Measurements from ENCODE around the gene BAZ1B. TPM values are rescaled to one million over a fixed set of nuclear protein-coding genes. Genes with fewer than 3 reads are reported as not detected.
"Not testable (repeated sequence)": the region's sequence is repeated elsewhere in the genome, so short reads cannot be mapped to it uniquely, and the experiment has no call there.

The BAZ1B gene
- total RNA-seq, 4 donors from 2014 or later = 56.0 to 77.8 (median 69.6) TPM

DNA sequence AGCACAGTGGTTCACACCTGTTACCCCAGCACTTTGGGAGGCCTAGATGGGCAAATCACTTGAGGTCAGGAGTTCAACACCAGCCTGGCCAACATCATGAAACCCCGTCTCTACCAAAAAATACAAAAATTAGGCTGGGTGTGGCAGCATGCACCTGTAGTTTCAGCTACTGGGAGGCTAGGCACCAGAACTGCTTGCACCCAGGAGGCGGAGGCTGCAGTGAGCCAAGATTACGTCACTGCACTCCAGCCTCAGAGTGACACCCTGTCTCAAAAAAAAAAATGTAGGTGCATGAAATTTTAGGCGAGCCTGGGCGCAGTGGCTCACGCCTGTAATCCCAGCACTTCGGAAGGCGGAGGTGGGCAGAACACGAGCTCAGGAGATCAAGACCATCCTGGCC, 25.7 kb upstream of the BAZ1B start:
- no peak for TF ChIP-seq POLR2AphosphoS5 (IDR thresholded peaks at IDR 0.05)
- no peak for TF ChIP-seq EP300 (IDR thresholded peaks at IDR 0.05)
- TF ChIP-seq, protein P1, sequence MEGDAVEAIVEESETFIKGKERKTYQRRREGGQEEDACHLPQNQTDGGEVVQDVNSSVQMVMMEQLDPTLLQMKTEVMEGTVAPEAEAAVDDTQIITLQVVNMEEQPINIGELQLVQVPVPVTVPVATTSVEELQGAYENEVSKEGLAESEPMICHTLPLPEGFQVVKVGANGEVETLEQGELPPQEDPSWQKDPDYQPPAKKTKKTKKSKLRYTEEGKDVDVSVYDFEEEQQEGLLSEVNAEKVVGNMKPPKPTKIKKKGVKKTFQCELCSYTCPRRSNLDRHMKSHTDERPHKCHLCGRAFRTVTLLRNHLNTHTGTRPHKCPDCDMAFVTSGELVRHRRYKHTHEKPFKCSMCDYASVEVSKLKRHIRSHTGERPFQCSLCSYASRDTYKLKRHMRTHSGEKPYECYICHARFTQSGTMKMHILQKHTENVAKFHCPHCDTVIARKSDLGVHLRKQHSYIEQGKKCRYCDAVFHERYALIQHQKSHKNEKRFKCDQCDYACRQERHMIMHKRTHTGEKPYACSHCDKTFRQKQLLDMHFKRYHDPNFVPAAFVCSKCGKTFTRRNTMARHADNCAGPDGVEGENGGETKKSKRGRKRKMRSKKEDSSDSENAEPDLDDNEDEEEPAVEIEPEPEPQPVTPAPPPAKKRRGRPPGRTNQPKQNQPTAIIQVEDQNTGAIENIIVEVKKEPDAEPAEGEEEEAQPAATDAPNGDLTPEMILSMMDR (IDR thresholded peaks at IDR 0.05) = no peak
- TF ChIP-seq POLR2A (IDR thresholded peaks at IDR 0.05) = no peak
- H3K27me3 ChIP-seq = no peaks in the 10 kb centered on the region
- H3K36me3 ChIP-seq = peaks cover 0 to 91% of the 10 kb centered on the region in 2 donors
- no peak overlapping the region for H3K4me3 ChIP-seq
- H3K4me1 ChIP-seq = peaks cover 0 to 44% (median 0%) of the 10 kb centered on the region in 3 donors
- ATAC-seq = no peak
- no peak overlapping the region for H3K27ac ChIP-seq
- H3K9me3 ChIP-seq = no peaks in the 10 kb centered on the region
- WGBS, 2 donors (ENCODE audit: low coverage in 1 of 2) = 82 to 100% methylated on average over 2 to 9 of the region's 9 CpGs

GRCh38 chr7:73544678-73545077, 22.6 kb upstream of the BAZ1B start:
- H3K36me3 ChIP-seq = peaks cover 0 to 92% of the 10 kb centered on the region in 2 donors
- no peaks in the 10 kb centered on the region for H3K9me3 ChIP-seq
- ATAC-seq = no peak
- TF ChIP-seq POLR2A (IDR thresholded peaks at IDR 0.05) (no peak), EP300 (IDR thresholded peaks at IDR 0.05) (no peak), POLR2AphosphoS5 (IDR thresholded peaks at IDR 0.05) (no peak)
- TF ChIP-seq, protein P1 (IDR thresholded peaks at IDR 0.05) = no peak
- 93 to 100% methylated on average over 1 to 2 of the region's 2 CpGs for WGBS, 2 donors (ENCODE audit: low coverage in 1 of 2)
- H3K4me3 ChIP-seq = no peak overlapping the region
- H3K27me3 ChIP-seq = no peaks in the 10 kb centered on the region
- H3K27ac ChIP-seq = no peak overlapping the region
- peaks cover 0 to 38% (median 0%) of the 10 kb centered on the region in 3 donors for H3K4me1 ChIP-seq

GRCh38 chr7:73541722-73542121, 19.6 kb upstream of the BAZ1B start:
- Histone ChIP-seq H3K36me3 (peaks cover 0 to 94% of the 10 kb centered on the region in 2 donors), H3K27ac (no peak overlapping the region), H3K4me1 (peaks cover 0 to 19% (median 0%) of the 10 kb centered on the region in 3 donors), H3K9me3 (no peaks in the 10 kb centered on the region), H3K4me3 (no peak overlapping the region), H3K27me3 (no peaks in the 10 kb centered on the region)
- 90 to 93% methylated on average over 5 to 9 of the region's 10 CpGs for WGBS, 2 donors (ENCODE audit: low coverage in 1 of 2)
- TF ChIP-seq POLR2AphosphoS5 (IDR thresholded peaks at IDR 0.05) (no peak), POLR2A (IDR thresholded peaks at IDR 0.05) (no peak), EP300 (IDR thresholded peaks at IDR 0.05) (no peak)
- TF ChIP-seq, protein P1 (IDR thresholded peaks at IDR 0.05) = no peak
- ATAC-seq = no peak

DNA sequence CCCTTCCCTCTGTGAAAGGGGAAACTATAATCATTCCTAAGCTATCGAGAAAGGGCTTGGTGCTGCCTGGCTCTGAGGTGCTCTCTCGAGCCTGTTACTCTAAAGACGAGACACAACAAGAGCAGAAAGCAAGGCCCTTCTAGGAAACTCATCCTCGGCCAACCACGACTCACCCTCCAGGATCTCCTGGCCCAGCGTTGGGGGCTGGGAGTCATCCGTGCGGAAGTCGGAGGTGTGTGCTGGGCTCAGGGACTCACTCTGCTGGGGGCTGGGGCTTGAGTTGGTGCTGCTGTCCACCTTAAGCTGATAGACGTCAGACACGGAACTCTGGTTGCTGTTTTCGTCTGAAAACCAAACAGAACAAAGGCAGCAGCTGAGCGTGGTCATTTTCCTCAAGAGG, 17.6 kb upstream of the BAZ1B start:
- H3K36me3 ChIP-seq = peaks cover 0 to 98% of the 10 kb centered on the region in 2 donors
- no peak for ATAC-seq
- H3K27me3 ChIP-seq = no peaks in the 10 kb centered on the region
- TF ChIP-seq POLR2AphosphoS5 (IDR thresholded peaks at IDR 0.05) (no peak), POLR2A (IDR thresholded peaks at IDR 0.05) (no peak), EP300 (IDR thresholded peaks at IDR 0.05) (no peak)
- TF ChIP-seq, protein P1 (IDR thresholded peaks at IDR 0.05) = no peak
- H3K27ac ChIP-seq = no peak overlapping the region
- H3K9me3 ChIP-seq = no peaks in the 10 kb centered on the region
- H3K4me3 ChIP-seq = no peak overlapping the region
- peaks cover 0 to 5% (median 0%) of the 10 kb centered on the region in 3 donors for H3K4me1 ChIP-seq
- WGBS, 2 donors (ENCODE audit: low coverage in 1 of 2) = 92 to 100% methylated on average over 1 to 6 of the region's 13 CpGs

DNA sequence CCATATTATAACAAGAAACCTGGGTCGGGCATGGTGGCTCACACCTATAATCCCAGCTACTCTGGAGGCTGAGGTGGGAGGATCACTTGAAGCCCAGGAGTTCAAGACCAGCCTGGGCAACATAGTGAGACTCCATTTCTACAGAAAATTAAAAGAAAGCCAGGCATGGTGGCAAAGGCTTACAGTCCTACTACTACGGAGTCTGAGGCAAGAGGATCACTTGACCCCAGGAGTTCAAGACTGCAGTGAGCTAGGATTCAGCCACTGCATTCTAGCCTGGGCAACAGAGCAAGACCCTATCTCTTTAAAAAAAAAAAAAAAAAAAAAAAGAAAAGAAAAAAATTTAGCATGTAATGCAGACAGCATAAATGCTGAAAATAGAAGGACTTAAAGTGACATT, 16.4 kb upstream of the BAZ1B start:
- H3K27me3 ChIP-seq, H3K4me3 ChIP-seq, ATAC-seq, H3K4me1 ChIP-seq, H3K27ac ChIP-seq, H3K9me3 ChIP-seq: not testable (repeated sequence)
- WGBS, 2 donors (ENCODE audit: low coverage in 1 of 2) = 100% methylated on average over 1 of the region's 2 CpGs; no CpG with 5 or more reads in 1 of the 2 donors
- H3K36me3 ChIP-seq = peaks cover 0 to 100% of the 10 kb centered on the region in 2 donors
